ENCODE results near the gene SRP9.
"Not testable (repeated sequence)": the region's sequence is repeated elsewhere in the genome, so short reads cannot be mapped to it uniquely, and the experiment has no call there.

SRP9 gene

DNA sequence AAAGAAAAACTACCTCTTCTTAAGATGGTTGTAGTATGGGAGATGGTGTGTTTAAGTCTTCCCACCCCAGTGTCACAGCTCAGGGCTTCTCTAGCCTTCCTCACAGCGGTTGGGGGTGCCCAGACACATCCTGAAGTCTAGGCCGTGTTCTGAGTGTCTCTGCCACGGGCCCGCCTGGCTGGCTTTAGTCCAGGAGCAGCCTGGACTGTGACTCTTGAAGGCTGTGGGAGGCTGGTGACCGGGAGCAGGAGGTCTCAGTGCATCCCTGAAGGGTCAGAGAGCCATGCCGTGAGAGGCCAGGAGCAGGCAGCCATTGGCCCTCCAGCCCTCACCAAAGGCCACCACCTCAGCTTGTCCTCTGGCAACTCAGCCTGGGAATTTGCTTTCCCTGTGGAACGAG, 36.8 kb downstream of the SRP9 start:
- no peaks in the 10 kb centered on the region for H3K79me2 ChIP-seq (ENCODE audit: insufficient read depth, low read length)
- no peak overlapping the region for H3K4me2 ChIP-seq (ENCODE audit: insufficient read depth, low read length)
- no peak overlapping the region for H3K4me3 ChIP-seq (ENCODE audit: low read depth in 1 of 2, low read length in 2 of 2)
- 0 out of 2 replicates have a peak, but pooled peaks cover 3% of the 10 kb centered on the region for H4K20me1 ChIP-seq (ENCODE audit: insufficient read depth, low read length)
- no peak for ATAC-seq (ENCODE audit: insufficient read depth, low read depth)
- no peaks in the 10 kb centered on the region for H3K36me3 ChIP-seq (ENCODE audit: insufficient read depth, low read length)
- no peak overlapping the region for H3K27ac ChIP-seq (ENCODE audit: low read length)
- no peak overlapping the region for H3K9ac ChIP-seq (ENCODE audit: low read depth, low read length)
- H3K9me3 ChIP-seq (ENCODE audit: insufficient read depth, low read length, severe bottlenecking): no peaks in the 10 kb centered on the region
- no peak overlapping the region for H2AFZ ChIP-seq (ENCODE audit: low read depth, low read length)
- H3K27me3 ChIP-seq (ENCODE audit: insufficient read depth, low read length, poor library complexity): no peaks in the 10 kb centered on the region
- peaks cover 14% of the 10 kb centered on the region for H3K4me1 ChIP-seq (ENCODE audit: insufficient read depth, low read length)
- no peak for DNase-seq
- TF ChIP-seq, protein P1, sequence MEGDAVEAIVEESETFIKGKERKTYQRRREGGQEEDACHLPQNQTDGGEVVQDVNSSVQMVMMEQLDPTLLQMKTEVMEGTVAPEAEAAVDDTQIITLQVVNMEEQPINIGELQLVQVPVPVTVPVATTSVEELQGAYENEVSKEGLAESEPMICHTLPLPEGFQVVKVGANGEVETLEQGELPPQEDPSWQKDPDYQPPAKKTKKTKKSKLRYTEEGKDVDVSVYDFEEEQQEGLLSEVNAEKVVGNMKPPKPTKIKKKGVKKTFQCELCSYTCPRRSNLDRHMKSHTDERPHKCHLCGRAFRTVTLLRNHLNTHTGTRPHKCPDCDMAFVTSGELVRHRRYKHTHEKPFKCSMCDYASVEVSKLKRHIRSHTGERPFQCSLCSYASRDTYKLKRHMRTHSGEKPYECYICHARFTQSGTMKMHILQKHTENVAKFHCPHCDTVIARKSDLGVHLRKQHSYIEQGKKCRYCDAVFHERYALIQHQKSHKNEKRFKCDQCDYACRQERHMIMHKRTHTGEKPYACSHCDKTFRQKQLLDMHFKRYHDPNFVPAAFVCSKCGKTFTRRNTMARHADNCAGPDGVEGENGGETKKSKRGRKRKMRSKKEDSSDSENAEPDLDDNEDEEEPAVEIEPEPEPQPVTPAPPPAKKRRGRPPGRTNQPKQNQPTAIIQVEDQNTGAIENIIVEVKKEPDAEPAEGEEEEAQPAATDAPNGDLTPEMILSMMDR (IDR thresholded peaks at IDR 0.05; ENCODE audit: borderline replicate concordance, extremely low read depth, low read length, poor library complexity, severe bottlenecking): no peak
- TF ChIP-seq EZH2 (IDR thresholded peaks at IDR 0.05; ENCODE audit: borderline replicate concordance, low read depth, low read length, severe bottlenecking): no peak

DNA sequence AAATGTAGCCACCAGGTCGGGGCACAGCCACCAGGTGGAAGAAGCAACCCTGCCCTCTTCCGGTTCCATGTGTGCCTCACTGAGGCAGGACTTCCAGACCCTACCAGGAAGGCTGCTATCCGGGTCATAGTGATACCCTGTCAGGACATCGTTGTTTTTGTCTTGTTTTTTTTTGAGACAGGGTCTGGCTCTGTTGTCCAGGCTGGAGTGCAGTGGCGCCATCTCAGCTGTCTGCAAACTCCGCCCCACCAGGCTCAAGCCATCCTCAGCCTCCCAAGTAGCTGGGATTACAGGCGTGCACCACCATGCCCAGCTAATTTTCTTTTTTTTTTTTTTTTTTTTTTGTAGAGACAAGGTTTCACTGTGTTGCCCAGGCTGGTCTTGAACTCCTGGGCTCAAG, 37.5 kb downstream of the SRP9 start:
- not testable (repeated sequence) for H3K4me2 ChIP-seq (ENCODE audit: insufficient read depth, low read length); DNase-seq; H3K4me1 ChIP-seq (ENCODE audit: insufficient read depth, low read length); H3K4me3 ChIP-seq (ENCODE audit: low read depth in 1 of 2, low read length in 2 of 2); H3K9ac ChIP-seq (ENCODE audit: low read depth, low read length); H3K27me3 ChIP-seq (ENCODE audit: insufficient read depth, low read length, poor library complexity); ATAC-seq (ENCODE audit: insufficient read depth, low read depth); H3K36me3 ChIP-seq (ENCODE audit: insufficient read depth, low read length); H3K9me3 ChIP-seq (ENCODE audit: insufficient read depth, low read length, severe bottlenecking); H4K20me1 ChIP-seq (ENCODE audit: insufficient read depth, low read length); H3K79me2 ChIP-seq (ENCODE audit: insufficient read depth, low read length); H2AFZ ChIP-seq (ENCODE audit: low read depth, low read length); H3K27ac ChIP-seq (ENCODE audit: low read length)

DNA sequence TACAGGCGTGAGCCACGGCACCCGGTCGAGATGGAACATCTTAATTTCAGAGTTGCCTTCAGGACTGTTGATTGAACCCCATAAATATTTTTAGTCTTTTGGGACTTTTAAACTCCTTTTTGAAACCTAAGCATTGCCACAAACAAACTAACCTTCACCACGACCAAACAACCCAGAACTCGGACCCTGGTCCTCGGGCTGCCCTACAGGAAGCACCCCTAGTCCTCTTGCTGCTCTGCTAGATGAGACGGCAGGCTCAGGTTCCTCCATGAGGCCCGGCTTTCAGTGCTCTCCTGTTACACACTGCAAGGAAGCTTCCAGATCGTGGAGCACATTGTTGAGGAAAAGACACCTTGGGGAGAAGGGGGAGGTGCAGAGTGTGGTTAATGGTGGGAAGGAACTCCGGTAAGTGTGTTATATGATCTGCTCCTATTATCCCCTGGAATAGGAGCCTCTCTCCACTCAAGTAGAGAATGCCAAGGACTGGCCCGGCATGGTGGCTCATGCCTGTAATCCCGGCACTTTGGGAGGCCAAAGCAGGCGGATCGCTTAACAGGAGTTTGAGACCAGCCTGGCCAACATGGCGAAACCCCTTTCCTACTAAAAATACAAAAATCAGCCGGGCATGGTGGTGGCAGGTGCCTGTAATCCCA, 38.0 kb downstream of the SRP9 start:
- H3K79me2 ChIP-seq (ENCODE audit: insufficient read depth, low read length): no peaks in the 10 kb centered on the region
- H3K36me3 ChIP-seq (ENCODE audit: insufficient read depth, low read length): no peaks in the 10 kb centered on the region
- ATAC-seq (ENCODE audit: insufficient read depth, low read depth) (no peak), DNase-seq (no peak)
- H3K4me2 ChIP-seq (ENCODE audit: insufficient read depth, low read length): no peak overlapping the region
- no peak overlapping the region for H2AFZ ChIP-seq (ENCODE audit: low read depth, low read length)
- no peak overlapping the region for H3K27ac ChIP-seq (ENCODE audit: low read length)
- TF ChIP-seq, protein P1 (IDR thresholded peaks at IDR 0.05; ENCODE audit: borderline replicate concordance, extremely low read depth, low read length, poor library complexity, severe bottlenecking): no peak
- H3K9ac ChIP-seq (ENCODE audit: low read depth, low read length): no peak overlapping the region
- H3K4me1 ChIP-seq (ENCODE audit: insufficient read depth, low read length): peaks cover 4% of the 10 kb centered on the region; the same call in 1 of the 2 replicates
- no peaks in the 10 kb centered on the region for H3K9me3 ChIP-seq (ENCODE audit: insufficient read depth, low read length, severe bottlenecking)
- no peaks in the 10 kb centered on the region for H3K27me3 ChIP-seq (ENCODE audit: insufficient read depth, low read length, poor library complexity)
- 0 out of 2 replicates have a peak, but pooled peaks cover 3% of the 10 kb centered on the region for H4K20me1 ChIP-seq (ENCODE audit: insufficient read depth, low read length)
- H3K4me3 ChIP-seq (ENCODE audit: low read depth in 1 of 2, low read length in 2 of 2): no peak overlapping the region

DNA sequence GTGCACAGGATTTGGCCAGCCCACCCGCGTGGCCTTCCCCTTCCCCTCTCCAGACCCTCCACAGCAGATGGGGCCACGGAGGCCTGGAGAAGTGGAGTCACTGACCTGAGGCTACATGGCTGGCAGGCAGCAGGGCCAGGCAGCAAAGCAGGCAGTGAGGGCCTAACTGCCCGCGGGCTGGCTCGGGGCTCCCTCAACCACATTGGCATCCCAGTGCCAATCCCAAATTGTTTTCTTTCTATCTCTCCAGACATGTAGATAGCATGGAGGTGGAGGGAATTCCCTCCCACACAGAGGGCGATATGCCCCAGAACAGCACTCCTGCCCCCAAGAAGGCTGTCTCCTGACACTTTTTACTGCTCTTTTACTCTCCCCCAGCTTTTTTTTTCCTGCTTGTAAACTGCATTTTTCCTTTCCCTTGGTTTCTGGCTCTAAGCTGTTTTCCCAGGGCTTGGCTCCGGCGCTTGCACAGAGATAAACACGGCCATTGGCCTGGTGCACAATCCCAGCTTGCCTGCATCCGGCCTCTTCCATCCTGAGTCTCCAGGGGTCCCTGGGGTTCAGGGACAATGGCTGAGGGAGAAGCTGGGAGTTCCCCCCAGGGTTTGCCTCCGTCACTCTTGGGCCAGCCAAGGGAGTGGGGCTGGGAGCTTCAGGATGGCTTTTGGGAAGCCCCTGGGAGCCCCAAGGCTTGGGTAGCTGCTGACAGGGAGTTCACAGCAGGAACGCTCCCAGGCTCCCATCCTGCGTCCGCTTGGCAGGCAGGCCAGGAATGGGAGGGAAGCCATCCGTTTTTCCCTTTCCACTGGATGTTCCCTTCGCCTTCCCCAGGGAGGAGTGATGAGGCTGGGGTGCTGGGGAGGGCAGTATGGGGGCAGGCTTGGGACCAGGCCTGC, 39.3 kb downstream of the SRP9 start:
- no peak for DNase-seq

More for the DNA sequence above, 39.3 kb downstream of the SRP9 start:
- no peak overlapping the region for H2AFZ ChIP-seq (ENCODE audit: low read depth, low read length)
- H3K9me3 ChIP-seq (ENCODE audit: insufficient read depth, low read length, severe bottlenecking): no peaks in the 10 kb centered on the region
- no peak overlapping the region for H3K27ac ChIP-seq (ENCODE audit: low read length)
- no peak for ATAC-seq (ENCODE audit: insufficient read depth, low read depth)
- TF ChIP-seq EZH2 (IDR thresholded peaks at IDR 0.05; ENCODE audit: borderline replicate concordance, low read depth, low read length, severe bottlenecking): no peak
- TF ChIP-seq, protein P1 (IDR thresholded peaks at IDR 0.05; ENCODE audit: borderline replicate concordance, extremely low read depth, low read length, poor library complexity, severe bottlenecking): no peak
- 0 out of 2 replicates have a peak, but pooled peaks cover 3% of the 10 kb centered on the region for H4K20me1 ChIP-seq (ENCODE audit: insufficient read depth, low read length)
- H3K4me1 ChIP-seq (ENCODE audit: insufficient read depth, low read length): no peaks in the 10 kb centered on the region
- no peak overlapping the region for H3K9ac ChIP-seq (ENCODE audit: low read depth, low read length)
- no peaks in the 10 kb centered on the region for H3K27me3 ChIP-seq (ENCODE audit: insufficient read depth, low read length, poor library complexity)
- no peaks in the 10 kb centered on the region for H3K36me3 ChIP-seq (ENCODE audit: insufficient read depth, low read length)
- H3K4me3 ChIP-seq (ENCODE audit: low read depth in 1 of 2, low read length in 2 of 2): no peak overlapping the region
- no peak overlapping the region for H3K4me2 ChIP-seq (ENCODE audit: insufficient read depth, low read length)
- no peaks in the 10 kb centered on the region for H3K79me2 ChIP-seq (ENCODE audit: insufficient read depth, low read length)
